H1 (cell line): ENCODE measurements around the gene ZNF496. TPM values are rescaled to one million over a fixed set of nuclear protein-coding genes. Genes with fewer than 3 reads are reported as not detected.

Experiments used
- CTCF ChIA-PET: fragments of 300-600 bp; sonication (Branson Sonifier 250); formaldehyde crosslinking; loops from one replicate; lab custom pipeline; 2021; ENCODE audit not compliant: partially characterized antibody; lab: Charles Lee
- POLR2A ChIA-PET: fragments of 300-600 bp; sonication (Branson Sonifier 250); formaldehyde crosslinking; loops from one replicate; lab custom pipeline; 2021; ENCODE audit warnings: inconsistent platforms; ENCODE audit not compliant: partially characterized antibody; lab: Charles Lee
- DNase-seq, 2 experiments: peaks; one replicate each; pipeline versions ENCODE4 v3.0.0 to v3.0.0-alpha.2; 2010 to 2022; ENCODE audit warnings: low spot score in 2 of 2, low read depth in 1 of 2, mixed read lengths in 1 of 2
- FAIRE-seq: peaks from 2 replicates; lab custom pipeline; 2011; peaks lifted over from hg19 to GRCh38; lab: Jason Lieb, UNC
- H2AFZ ChIP-seq: 2 replicates; pipeline ENCODE4 v1.8.1; 2012; ENCODE audit warnings: low read length, inconsistent platforms
- H2AK5ac ChIP-seq: 2 replicates; pipeline ENCODE4 v1.6.1; 2013; ENCODE audit warnings: low read depth, low read length
- H2BK120ac ChIP-seq: replicated peaks from 2 replicates; pipeline ENCODE3; 2013; ENCODE audit warnings: low read depth, low read length, inconsistent platforms
- H2BK12ac ChIP-seq: 2 replicates; pipeline ENCODE4 v1.6.1; 2013; ENCODE audit warnings: low read depth, low read length
- H2BK15ac ChIP-seq: 2 replicates; pipeline ENCODE4 v1.6.1; 2013; ENCODE audit warnings: low read length
- H2BK20ac ChIP-seq: 2 replicates; pipeline ENCODE4 v1.6.1; 2013; ENCODE audit warnings: low read length
- H2BK5ac ChIP-seq: 2 replicates; pipeline ENCODE4 v1.6.1; 2013; ENCODE audit warnings: low read depth, low read length
- H3K14ac ChIP-seq: 2 replicates; pipeline ENCODE4 v1.6.1; 2013; ENCODE audit warnings: inconsistent platforms; ENCODE audit not compliant: insufficient read length
- H3K18ac ChIP-seq: 2 replicates; pipeline ENCODE4 v1.6.1; 2013; ENCODE audit warnings: low read length; ENCODE audit errors: extremely low read depth
- H3K23ac ChIP-seq: 2 replicates; pipeline ENCODE4 v1.6.1; 2013; ENCODE audit warnings: inconsistent platforms; ENCODE audit not compliant: insufficient read length
- H3K23me2 ChIP-seq: 2 replicates; pipeline ENCODE4 v1.6.1; 2013; ENCODE audit warnings: low read depth, low read length
- H3K27ac ChIP-seq: 2 replicates; pipeline ENCODE4 v1.6.1; 2011; ENCODE audit warnings: low read depth, low read length, inconsistent platforms
- H3K27me3 ChIP-seq, 4 experiments: replicated peaks in 1 of 4; 1 replicate in 1 of 4; 2 replicates in 3 of 4; pipeline versions ENCODE4 v1.6.1 to v1.8.1; 2011 to 2013; ENCODE audit warnings: low read length in 3 of 4, mild to moderate bottlenecking in 3 of 4, inconsistent platforms in 2 of 4, mixed read lengths in 2 of 4, moderate library complexity in 1 of 4; ENCODE audit not compliant: control insufficient read depth in 3 of 4, insufficient read depth in 3 of 4; ENCODE audit errors: extremely low read depth in 1 of 4
- H3K36me3 ChIP-seq, 4 experiments: 2 replicates each; pipeline versions ENCODE4 v1.6.1 to v1.8.1; 2011 to 2013; ENCODE audit warnings: mild to moderate bottlenecking in 4 of 4, low read length in 3 of 4, moderate library complexity in 2 of 4, control low read depth in 1 of 4, inconsistent platforms in 1 of 4; ENCODE audit not compliant: insufficient read depth in 4 of 4, control insufficient read depth in 2 of 4
- H3K4ac ChIP-seq: replicated peaks from 2 replicates; pipeline ENCODE3; 2013; ENCODE audit warnings: low read length, low read depth, mixed read lengths, inconsistent platforms; ENCODE audit not compliant: insufficient read length
- H3K4me1 ChIP-seq, 4 experiments: replicated peaks in 1 of 4; 1 replicate in 1 of 4; 2 replicates in 3 of 4; pipeline versions ENCODE4 v1.6.1 to v1.8.1; 2011 to 2013; ENCODE audit warnings: low read length in 3 of 4, inconsistent platforms in 2 of 4, mixed read lengths in 1 of 4; ENCODE audit not compliant: insufficient read depth in 4 of 4, control insufficient read depth in 3 of 4
- H3K4me2 ChIP-seq, 2 experiments: 2 replicates each; pipeline versions ENCODE4 v1.6.1 to v1.8.1; 2011 to 2013; ENCODE audit warnings: low read depth in 2 of 2, low read length in 2 of 2, control low read depth in 1 of 2, inconsistent platforms in 1 of 2, mild to moderate bottlenecking in 1 of 2; ENCODE audit not compliant: insufficient read depth in 1 of 2
- H3K4me3 ChIP-seq, 4 experiments: fragments of 200-600, 300-600 bp in 1 of 4; sonication (generic), shearing (Covaris generic), sonication (Bioruptor Twin) in 1 of 4; 2 replicates each; pipeline versions ENCODE4 v1.5.1 to v1.8.1; 2011 to 2016; ENCODE audit warnings: low read length in 4 of 4, low read depth in 3 of 4, control low read depth in 2 of 4, inconsistent platforms in 2 of 4, mild to moderate bottlenecking in 2 of 4, mixed read lengths in 1 of 4, moderate library complexity in 1 of 4; ENCODE audit not compliant: insufficient read depth in 2 of 4; ENCODE audit errors: extremely low read depth in 1 of 4
- H3K56ac ChIP-seq: replicated peaks from 2 replicates; pipeline ENCODE3; 2013; ENCODE audit warnings: low read depth, mild to moderate bottlenecking, mixed read lengths, low read length, inconsistent platforms; ENCODE audit not compliant: insufficient read length
- H3K79me1 ChIP-seq: 2 replicates; pipeline ENCODE4 v1.6.1; 2013; ENCODE audit warnings: low read depth, low read length, control low read depth
- H3K79me2 ChIP-seq, 2 experiments: 2 replicates each; pipeline versions ENCODE4 v1.6.1 to v1.8.1; 2012 to 2013; ENCODE audit warnings: low read length in 2 of 2, mild to moderate bottlenecking in 2 of 2, inconsistent platforms in 1 of 2; ENCODE audit not compliant: insufficient read depth in 2 of 2, control insufficient read depth in 1 of 2
- H3K9ac ChIP-seq, 4 experiments: replicated peaks in 1 of 4; 1 replicate in 1 of 4; 2 replicates in 3 of 4; pipeline versions ENCODE4 v1.6.1 to v1.8.1; 2011 to 2013; ENCODE audit warnings: low read depth in 3 of 4, low read length in 3 of 4, control low read depth in 2 of 4, mild to moderate bottlenecking in 2 of 4, moderate library complexity in 2 of 4, inconsistent platforms in 1 of 4; ENCODE audit errors: extremely low read depth in 1 of 4
- H3K9me3 ChIP-seq, 2 experiments: 2 replicates each; pipeline versions ENCODE4 v1.6.1 to v1.8.1; 2012 to 2013; ENCODE audit warnings: mild to moderate bottlenecking in 2 of 2, moderate library complexity in 2 of 2, control low read depth in 1 of 2, inconsistent platforms in 1 of 2, low read depth in 1 of 2, low read length in 1 of 2, mixed read lengths in 1 of 2; ENCODE audit not compliant: insufficient read depth in 2 of 2
- H4K20me1 ChIP-seq, 2 experiments: replicated peaks in 1 of 2; 2 replicates each; pipeline versions ENCODE3 to v1.8.1; 2011 to 2013; ENCODE audit warnings: inconsistent platforms in 2 of 2, low read length in 2 of 2, mild to moderate bottlenecking in 1 of 2; ENCODE audit not compliant: insufficient read depth in 2 of 2, control insufficient read depth in 1 of 2
- H4K5ac ChIP-seq: 2 replicates; pipeline ENCODE4 v1.6.1; 2013; ENCODE audit warnings: low read length, low read depth, mixed read lengths, inconsistent platforms; ENCODE audit not compliant: insufficient read length
- H4K8ac ChIP-seq: 2 replicates; pipeline ENCODE4 v1.8.0; 2013; ENCODE audit warnings: mild to moderate bottlenecking, moderate library complexity, low read length, inconsistent platforms; ENCODE audit not compliant: insufficient read depth; ENCODE audit errors: extremely low read depth
- H4K91ac ChIP-seq: replicated peaks from 2 replicates; pipeline ENCODE3; 2013; ENCODE audit warnings: low read length, mixed read lengths, inconsistent platforms; ENCODE audit not compliant: insufficient read length
- FOSL1 ChIP-seq: IDR thresholded peaks from 2 replicates; pipeline ENCODE4 v1.6.1; 2011; ENCODE audit warnings: mild to moderate bottlenecking, low read depth, low read length, moderate library complexity; ENCODE audit not compliant: insufficient read depth
- TBP ChIP-seq: IDR thresholded peaks from 2 replicates; pipeline ENCODE4 v1.6.1; 2011; ENCODE audit warnings: low read depth, low read length, improper control_type of control experiment
- WGBS, 2 experiments: shearing (Covaris generic) in 1 of 2; methylation state at CpG; one replicate each; pipeline versions ENCODE4 v1.1.6 to v1.1.7; 2013 to 2015; ENCODE audit warnings: low lambda C conversion rate in 2 of 2, mixed read lengths in 2 of 2, inconsistent platforms in 1 of 2, low coverage in 1 of 2, missing lambda C conversion rate in 1 of 2; ENCODE audit not compliant: insufficient replicate concordance in 2 of 2, insufficient coverage in 1 of 2, insufficient read length in 1 of 2; ENCODE audit errors: extremely low coverage in 1 of 2, missing lambda C conversion rate in 1 of 2; 5-methylcytosine and 5-hydroxymethylcytosine counted together
- polyA plus RNA-seq, 7 experiments: library from polyadenylated mRNA; depleted of rRNA in 3 of 7; stranded (reverse) in 5 of 7; unstranded in 2 of 7; fragments of >200 nt in 5 of 7; fragments of 200-250 nt in 2 of 7; gene quantifications; 1 replicate in 5 of 7; 2 replicates in 1 of 7; 4 replicates in 1 of 7; pipeline versions ENCODE4 v1.2.1 to v1.2.3, GENCODE V29; 2011 to 2013; ENCODE audit warnings: missing spikeins in 2 of 7, mixed read lengths in 2 of 7
- total RNA-seq: library from RNA; stranded (reverse); fragmentation: NEBNext Ultra II Directional; extraction: Animal tissue kit (Norgen Biotek cat#: 25700); gene quantifications from 2 replicates; pipeline ENCODE4 v1.2.1, GENCODE V29; 2021

Gene ZNF496
- total and polyA plus RNA-seq, 2 of the 8 experiments (the other 6 are each of a cell fraction or from before 2014, with no cell fraction given) = 27.9 to 71.4 TPM

GRCh38 chr1:247362153-247362552 is 30.5 kb upstream of the ZNF496 start:
- TF ChIP-seq FOSL1 (no peak), TBP (no peak)
- WGBS, 2 experiments = 89% methylated on average over 5 of the region's 5 CpGs; no CpG with 5 or more reads in 1 of the 2 experiments

More at GRCh38 chr1:247362153-247362552, 30.5 kb upstream of the ZNF496 start:
- no peak overlapping the region for H3K23ac ChIP-seq
- no peaks in the 10 kb centered on the region for H3K36me3 ChIP-seq
- no peak overlapping the region for H3K4me3 ChIP-seq
- no peaks in the 10 kb centered on the region for H3K79me1 ChIP-seq
- no peaks in the 10 kb centered on the region for H3K79me2 ChIP-seq
- peaks cover 0 to 1% (median 0%) of the 10 kb centered on the region in 4 experiments; a peak in 1 of 7 replicates for H3K27me3 ChIP-seq
- H3K56ac ChIP-seq = no peak overlapping the region
- H3K4me2 ChIP-seq = no peak overlapping the region
- FAIRE-seq (no peak), DNase-seq (no peak)
- H4K8ac ChIP-seq = no peak overlapping the region
- H3K14ac ChIP-seq = no peak overlapping the region
- no peak overlapping the region for H3K27ac ChIP-seq
- no peak overlapping the region for H4K91ac ChIP-seq
- H2AK5ac ChIP-seq = no peak overlapping the region; the same call in 1 of the 2 replicates
- H3K4me1 ChIP-seq = peaks cover 0 to 5% (median 2%) of the 10 kb centered on the region in 4 experiments; a peak in 3 of 7 replicates
- POLR2A ChIA-PET = interaction anchor here (0.7 to 1.6 kb wide), 4 partner anchors 9 to 29 kb away, joined by 3 to 5 read pairs (median 4); no protein-coding TSS in a partner anchor
- H3K4ac ChIP-seq = no peak overlapping the region
- H4K20me1 ChIP-seq = no peaks in the 10 kb centered on the region
- no peak overlapping the region for H2BK120ac ChIP-seq
- H3K9ac ChIP-seq = no peak overlapping the region
- H2BK5ac ChIP-seq = no peak overlapping the region
- no peak overlapping the region for H2BK15ac ChIP-seq
- no peaks in the 10 kb centered on the region for H3K23me2 ChIP-seq
- no peak overlapping the region for H3K18ac ChIP-seq
- no peak overlapping the region for H2AFZ ChIP-seq
- H4K5ac ChIP-seq = no peak overlapping the region
- CTCF ChIA-PET = interaction anchor here (0.6 to 1.7 kb wide), 3 partner anchors 10 to 181 kb away, joined by 3 read pairs; no protein-coding TSS in a partner anchor
- H2BK20ac ChIP-seq = no peak overlapping the region
- no peak overlapping the region for H2BK12ac ChIP-seq
- peaks cover 13 to 18% of the 10 kb centered on the region in 2 experiments; a peak in 3 of 4 replicates for H3K9me3 ChIP-seq
